Renal cortical epithelial cell (primary cell): ENCODE measurements around the gene TAMALIN. TPM values are rescaled to one million over a fixed set of nuclear protein-coding genes. Genes with fewer than 3 reads are reported as not detected.

ENCODE experiments used
- DNase-seq: peaks from one replicate; pipeline ENCODE4 v3.0.0-alpha.2; 2011; ENCODE audit warnings: low read depth
- total RNA-seq: library from RNA; depleted of rRNA; stranded (reverse); fragments of >200 nt; gene quantifications from 2 replicates; pipeline ENCODE4 v1.2.3, GENCODE V29; 2014

Gene TAMALIN
- total RNA-seq, 1 donor from 2014 or later: 2.2 TPM

GRCh38 chr12:52036587-52037171 lies 29.9 kb downstream of the TAMALIN start:
- no peak for DNase-seq

- no peak for DNase-seq
These were observed 30.6 kb downstream of the TAMALIN start for GRCh38 chr12:52037248-52037861.

GRCh38 chr12:52038447-52038846 lies 31.7 kb downstream of the TAMALIN start:
- no peak for DNase-seq

- no peak for DNase-seq
These were observed 34.3 kb downstream of the TAMALIN start for GRCh38 chr12:52041035-52041434.

- DNase-seq: no peak
These were observed 35.0 kb downstream of the TAMALIN start for GRCh38 chr12:52041695-52042123.

GRCh38 chr12:52042706-52043385 lies 36.1 kb downstream of the TAMALIN start:
- no peak for DNase-seq

GRCh38 chr12:52043386-52044212 lies 36.9 kb downstream of the TAMALIN start:
- DNase-seq: no peak

GRCh38 chr12:52044292-52044983 lies 37.7 kb downstream of the TAMALIN start:
- DNase-seq: no peak

- DNase-seq: no peak
These were observed 39.1 kb downstream of the TAMALIN start for GRCh38 chr12:52045794-52046199.

GRCh38 chr12:52046859-52047258 lies 40.1 kb downstream of the TAMALIN start:
- no peak for DNase-seq

- DNase-seq: no peak
These were observed 42.5 kb downstream of the TAMALIN start for GRCh38 chr12:52049286-52049685.

- DNase-seq: no peak
These were observed 42.9 kb downstream of the TAMALIN start for GRCh38 chr12:52049688-52050087.

GRCh38 chr12:52050116-52050757 lies 43.5 kb downstream of the TAMALIN start:
- peak; percentile 20 for DNase-seq

GRCh38 chr12:52050758-52051541 lies 44.2 kb downstream of the TAMALIN start, which contains the start of gene NR4A1:
Gene NR4A1, plus strand, starts transcription at chr12:52051442. Its CDS starts 2,887 bp downstream, at chr12:52054329.
- peak; percentile 65 for DNase-seq

GRCh38 chr12:52052468-52053186 lies 45.9 kb downstream of the TAMALIN start:
- DNase-seq: no peak

- DNase-seq: no peak
These were observed 46.9 kb downstream of the TAMALIN start for GRCh38 chr12:52053536-52054209.

GRCh38 chr12:52054231-52054832 lies 47.6 kb downstream of the TAMALIN start:
- no peak for DNase-seq
